GM11168 (cell line): ENCODE data around the gene LIMK2.
"Not testable (repeated sequence)": the region's sequence is repeated elsewhere in the genome, so short reads cannot be mapped to it uniquely, and the experiment has no call there.

Experiments
- in situ Hi-C: fragments of 300-500 bp; cut with MboI; formaldehyde crosslinking; loops from one replicate; pipeline ENCODE4 v1.12.0; 2022; ENCODE audit warnings: low sequenced_read_pairs; ENCODE audit not compliant: unreplicated experiment

Gene LIMK2

GRCh38 chr22:31241936-31242335 is 29.8 kb downstream of the LIMK2 start:
- in situ Hi-C loops = no loop called here

- in situ Hi-C loops = no loop called here
These were observed 31.4 kb downstream of the LIMK2 start for GRCh38 chr22:31243339-31244045.

GRCh38 chr22:31244046-31244942 is 32.2 kb downstream of the LIMK2 start:
- in situ Hi-C loops = no loop called here

GRCh38 chr22:31244943-31245451 is 32.9 kb downstream of the LIMK2 start:
- in situ Hi-C loops = no loop called here

- in situ Hi-C loops = not testable (repeated sequence)
These were observed 33.9 kb downstream of the LIMK2 start for GRCh38 chr22:31245998-31246397.

- in situ Hi-C loops = no loop called here
These were observed 34.6 kb downstream of the LIMK2 start for GRCh38 chr22:31246687-31247086.

- in situ Hi-C loops = no loop called here
These were observed 35.6 kb downstream of the LIMK2 start for GRCh38 chr22:31247726-31248125.

- in situ Hi-C loops = no loop called here
These were observed 36.1 kb downstream of the LIMK2 start for GRCh38 chr22:31248138-31248745.

GRCh38 chr22:31248965-31249958 is 37.2 kb downstream of the LIMK2 start:
- in situ Hi-C loops = no loop called here

- in situ Hi-C loops = no loop called here
These were observed 38.9 kb downstream of the LIMK2 start for GRCh38 chr22:31250740-31251600.

- in situ Hi-C loops = no loop called here
These were observed 41.9 kb downstream of the LIMK2 start for GRCh38 chr22:31253949-31254348.

- in situ Hi-C loops = no loop called here
These were observed 47.8 kb downstream of the LIMK2 start for GRCh38 chr22:31259798-31260473.

GRCh38 chr22:31260474-31260856 is 48.4 kb downstream of the LIMK2 start:
- in situ Hi-C loops = no loop called here

GRCh38 chr22:31262312-31263133 is 50.4 kb downstream of the LIMK2 start:
- in situ Hi-C loops = no loop called here

- in situ Hi-C loops = no loop called here
These were observed 52.0 kb downstream of the LIMK2 start for GRCh38 chr22:31263896-31264640.

GRCh38 chr22:31268281-31268680 is 56.2 kb downstream of the LIMK2 start:
- in situ Hi-C loops = no loop called here
